Neural progenitor cell (in vitro differentiated cells): ENCODE results near the gene PIH1D2.

Source experiments
- CTCF ChIP-seq: fragments of 200-600 bp; sonication (generic); IDR thresholded peaks from 2 replicates; pipeline ENCODE4 v1.5.1; 2017; ENCODE audit warnings: antibody characterized with exemption, mild to moderate bottlenecking
- EZH2 ChIP-seq: fragments of 200-600 bp; sonication (generic); IDR thresholded peaks from 2 replicates; pipeline ENCODE4 v1.6.1; 2017; ENCODE audit warnings: antibody characterized with exemption, mild to moderate bottlenecking, moderate library complexity

- TF ChIP-seq CTCF: no peak
- TF ChIP-seq EZH2: no peak
Observed at GRCh38 chr11:112118176-112118575, 44.4 kb upstream of the PIH1D2 start.
